Amniotic epithelial cell (primary cell): ENCODE data around the gene RNU1-2.
"Not testable (repeated sequence)": the region's sequence is repeated elsewhere in the genome, so short reads cannot be mapped to it uniquely, and the experiment has no call there.

Experiments used
- DNase-seq: peaks from one replicate; pipeline ENCODE4 v3.0.0-alpha.2; 2010; ENCODE audit warnings: low read depth

RNU1-2 gene

DNA sequence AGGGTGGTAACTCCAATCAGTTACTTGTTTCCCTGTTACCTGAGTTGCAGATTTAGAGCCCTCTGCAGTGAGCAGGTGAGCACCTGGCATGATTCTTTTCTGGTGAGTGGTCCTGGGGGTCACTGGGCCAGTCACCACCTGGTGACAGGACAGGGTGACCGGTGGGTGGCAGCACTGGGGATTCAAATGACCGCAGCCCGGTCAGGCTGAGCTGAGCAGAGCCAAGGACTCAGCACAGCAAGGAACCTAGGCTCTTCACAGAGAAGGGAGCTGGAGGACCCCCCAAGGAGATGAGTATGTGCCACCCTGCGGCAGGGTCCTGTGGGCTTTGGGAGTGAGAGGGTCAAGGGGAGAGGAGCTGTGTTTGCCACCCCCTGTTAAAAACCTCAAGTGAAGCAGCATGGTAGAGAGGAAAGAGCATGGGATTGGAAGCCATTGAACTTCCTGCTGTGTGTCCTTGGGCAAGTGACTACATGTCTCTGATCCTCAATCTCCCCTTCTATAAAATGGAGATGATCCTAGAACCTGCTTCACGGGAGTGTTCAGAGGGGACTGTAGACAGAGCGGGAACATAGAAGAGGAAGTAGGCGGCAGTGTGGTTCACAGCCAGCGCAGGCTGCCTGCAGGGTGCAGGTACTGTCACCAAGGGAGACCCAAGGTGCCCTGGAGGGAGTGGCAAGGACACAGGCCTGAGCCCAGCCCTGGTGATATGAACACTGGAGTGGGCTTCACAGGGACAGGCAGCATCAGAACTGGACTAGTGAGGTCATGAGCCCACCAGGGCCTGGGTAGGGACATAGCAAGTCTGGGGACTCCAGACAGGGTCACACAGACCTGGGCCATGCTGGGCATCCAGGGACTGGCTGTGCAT is 16.3 kb downstream of the RNU1-2 start:
- DNase-seq = not testable (repeated sequence)

DNA sequence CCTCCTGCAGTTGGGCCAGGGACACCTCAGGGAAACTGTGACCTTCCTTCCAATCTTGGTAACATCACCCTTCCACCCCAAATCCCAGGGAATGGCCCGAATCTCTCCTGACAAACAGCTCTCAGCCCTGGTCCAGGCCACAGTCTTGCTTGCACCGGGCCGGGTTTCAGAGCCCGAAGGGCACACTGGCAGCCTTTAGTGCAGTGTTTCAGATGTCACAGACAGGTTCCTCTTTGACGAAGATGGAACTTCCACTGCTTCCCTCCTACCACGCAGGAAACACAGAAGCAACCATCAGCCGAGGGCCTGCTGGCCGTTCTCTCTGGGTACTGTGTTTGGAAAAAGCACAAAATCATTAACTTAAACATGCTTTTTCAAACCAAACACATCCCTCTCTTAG is 17.0 kb downstream of the RNU1-2 start:
- DNase-seq = not testable (repeated sequence)

GRCh38 chr1:16913181-16913832 is 17.5 kb downstream of the RNU1-2 start:
- no peak for DNase-seq

GRCh38 chr1:16913833-16914662 is 18.3 kb downstream of the RNU1-2 start:
- peak; percentile 94 for DNase-seq

DNA sequence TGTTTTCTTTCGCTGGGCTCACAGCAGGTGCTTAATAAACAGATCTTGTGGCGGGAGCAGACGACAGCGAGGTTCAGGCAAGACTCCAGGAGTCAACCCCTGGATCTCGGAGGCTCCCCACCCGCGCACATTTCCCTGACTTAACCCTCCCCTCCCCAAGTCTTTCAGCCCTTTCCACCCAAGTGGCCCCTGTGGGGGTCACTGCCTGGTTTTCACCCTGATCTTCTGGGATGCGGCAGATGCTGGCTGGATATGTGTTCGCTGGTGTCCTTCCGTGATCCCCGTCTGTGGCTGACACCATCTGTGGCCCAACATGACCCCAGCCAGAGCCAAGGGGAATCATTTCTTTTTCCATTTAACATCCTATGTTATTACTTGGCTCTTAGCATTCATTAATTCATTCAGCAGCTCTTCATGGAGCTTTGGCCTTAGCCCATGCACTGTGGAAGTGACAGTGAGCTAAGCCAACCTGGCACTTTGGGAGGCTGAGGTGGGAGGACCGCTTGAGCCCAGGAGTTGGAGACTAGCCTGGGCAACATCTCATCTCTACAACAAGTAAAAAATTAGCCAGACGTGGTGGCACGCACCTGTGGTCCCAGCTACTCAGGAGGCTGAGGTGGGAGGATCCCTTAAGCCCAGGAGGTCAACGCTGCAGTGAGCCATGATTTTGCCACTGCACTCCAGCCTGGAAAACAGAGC is 19.3 kb downstream of the RNU1-2 start:
- DNase-seq = not testable (repeated sequence)

- no peak for DNase-seq
These were observed 19.8 kb downstream of the RNU1-2 start for GRCh38 chr1:16915627-16915973.

- DNase-seq = not testable (repeated sequence)
These were observed 20.5 kb downstream of the RNU1-2 start for GRCh38 chr1:16916036-16916880.

DNA sequence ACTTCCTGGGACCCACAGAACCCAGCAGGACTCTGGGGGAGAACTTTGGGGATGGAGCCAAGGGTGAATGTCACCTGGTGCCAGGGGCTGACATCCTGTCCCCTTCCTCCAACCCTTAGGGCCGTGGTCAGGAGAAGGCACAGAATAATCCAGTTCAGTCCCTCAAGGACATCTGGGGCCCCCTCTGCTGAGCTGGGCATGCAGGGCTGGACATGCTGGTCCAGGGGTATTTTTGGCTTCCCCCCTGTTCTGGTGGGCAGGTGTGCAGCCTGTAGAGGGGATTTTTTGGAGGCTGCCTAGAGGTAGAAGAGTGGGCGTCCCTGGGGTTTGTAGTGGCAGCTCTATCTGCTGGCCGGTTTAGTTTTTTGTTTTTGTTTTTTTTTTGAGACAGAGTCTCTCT is 22.6 kb downstream of the RNU1-2 start:
- DNase-seq = no peak

GRCh38 chr1:16918936-16919665 is 23.3 kb downstream of the RNU1-2 start:
- not testable (repeated sequence) for DNase-seq

DNA sequence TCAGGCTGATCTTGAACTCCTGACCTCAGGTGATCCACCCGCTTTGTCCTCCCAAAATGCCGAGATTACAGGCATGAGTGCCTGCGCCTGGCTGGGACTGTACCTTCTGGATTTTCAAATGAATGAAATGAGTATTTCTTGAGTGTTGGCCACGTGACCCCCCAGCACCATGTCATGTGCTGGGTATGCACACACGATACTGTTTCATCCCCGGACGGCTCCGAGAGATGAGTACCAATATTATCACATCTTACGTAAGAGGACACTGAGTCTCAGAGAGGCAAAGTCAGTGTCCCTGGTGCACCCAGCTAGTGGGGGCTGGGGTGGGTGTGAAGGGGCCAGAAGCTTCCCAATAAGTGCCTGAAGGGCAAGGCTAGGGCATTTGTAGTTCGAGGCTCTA is 25.2 kb downstream of the RNU1-2 start:
- DNase-seq = no peak

GRCh38 chr1:16921391-16922185 is 25.8 kb downstream of the RNU1-2 start, which contains the start of gene CROCC:
Gene CROCC (plus strand): TSS chr1:16921931. CDS start chr1:16922019, 88 bp downstream.
- peak; percentile 57 for DNase-seq

- DNase-seq = no peak
These were observed 26.7 kb downstream of the RNU1-2 start for GRCh38 chr1:16922466-16922865.

- no peak for DNase-seq
These were observed 27.2 kb downstream of the RNU1-2 start for GRCh38 chr1:16922885-16923431.

DNA sequence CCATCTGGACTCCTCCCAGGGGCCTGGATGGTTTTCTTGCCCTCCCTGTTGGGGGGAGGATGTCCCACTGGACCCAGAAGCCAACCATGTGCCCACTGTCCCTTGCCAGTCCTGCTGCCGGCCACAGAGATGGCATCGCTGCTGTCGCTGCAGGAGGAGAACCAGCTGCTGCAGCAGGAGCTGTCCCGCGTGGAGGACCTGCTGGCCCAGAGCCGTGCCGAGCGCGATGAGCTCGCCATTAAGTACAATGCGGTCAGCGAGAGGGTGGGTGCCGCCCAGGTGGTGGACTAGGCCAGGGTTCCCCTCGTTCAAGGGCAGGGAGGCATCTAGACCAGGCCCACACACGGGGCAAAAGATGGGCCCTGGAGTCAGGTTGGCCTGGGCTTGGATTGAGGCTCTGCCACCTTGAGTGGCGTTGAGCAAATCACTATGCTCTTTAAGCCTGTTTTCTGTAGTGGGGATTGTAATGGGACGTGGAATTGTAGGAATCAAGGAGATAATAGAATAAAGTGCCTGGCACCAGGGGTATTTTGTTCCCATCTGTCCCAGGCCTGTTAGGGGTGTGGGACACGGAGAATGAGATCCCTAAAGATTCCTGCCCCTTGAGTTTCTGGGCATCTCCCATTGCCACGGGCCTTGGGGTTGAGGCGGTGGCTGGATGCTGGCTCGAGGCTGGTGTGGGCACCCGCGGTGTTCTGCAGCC is 28.6 kb downstream of the RNU1-2 start:
- no peak for DNase-seq

DNA sequence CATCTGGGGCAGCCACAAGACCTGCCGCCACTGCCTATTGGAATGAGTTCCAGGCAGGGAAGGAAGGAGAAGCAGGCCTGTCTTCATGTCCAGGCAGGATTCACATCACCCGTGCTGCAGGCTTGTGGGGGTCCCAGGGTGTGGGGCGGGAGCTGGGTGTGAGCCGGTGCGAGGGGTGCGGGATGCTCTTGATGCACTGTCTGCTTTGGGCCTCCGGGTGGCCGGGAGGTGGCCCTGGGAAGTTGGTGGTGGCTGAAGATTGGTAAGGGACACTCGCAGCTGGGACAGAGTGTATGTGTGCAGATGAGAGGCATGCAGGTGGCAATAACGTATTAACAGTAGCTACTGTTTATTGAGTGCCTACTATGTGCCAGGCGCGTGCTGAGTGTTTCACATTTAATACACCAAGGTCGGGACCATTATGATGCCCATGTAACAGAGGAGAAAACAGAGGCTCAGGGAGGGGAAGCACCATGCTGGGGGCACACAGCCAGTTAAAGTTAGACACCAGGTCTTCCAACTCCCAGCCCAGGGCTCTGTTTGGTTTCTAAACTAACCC is 29.2 kb downstream of the RNU1-2 start:
- no peak for DNase-seq

GRCh38 chr1:16925635-16926490 is 30.1 kb downstream of the RNU1-2 start:
- DNase-seq = no peak

DNA sequence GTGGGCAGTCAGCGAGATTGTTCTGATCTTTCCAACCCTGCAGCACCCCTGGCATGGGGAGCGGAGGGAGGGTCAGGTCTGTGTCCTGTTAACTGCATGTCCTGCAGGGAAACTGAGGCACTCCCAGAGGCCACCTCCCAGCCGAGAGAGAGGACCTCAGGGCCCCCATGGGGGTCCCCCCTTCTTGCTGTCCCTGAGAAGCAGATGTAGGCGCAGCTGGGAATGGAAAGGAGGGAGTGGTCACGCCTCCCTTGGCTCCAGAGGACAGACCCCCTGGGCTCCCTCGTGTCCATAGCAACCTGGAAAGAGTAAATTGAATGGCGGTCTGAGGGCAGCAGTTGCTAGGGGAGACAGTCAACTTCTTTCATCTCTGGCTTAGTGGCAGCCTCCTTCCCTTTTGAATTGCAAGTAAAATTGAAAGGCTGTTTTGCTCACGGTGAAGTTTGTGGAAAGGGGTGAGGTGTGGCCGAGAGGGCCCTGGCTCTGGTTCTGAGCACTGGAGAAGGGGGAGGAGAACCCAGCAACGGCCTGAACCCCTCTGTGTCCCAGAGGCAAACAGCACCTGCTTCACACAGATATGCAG is 30.8 kb downstream of the RNU1-2 start:
- no peak for DNase-seq
